Lung (tissue), 12 donors: Measurements from ENCODE around the gene DYRK4. TPM values are rescaled to one million over a fixed set of nuclear protein-coding genes. Genes with fewer than 3 reads are reported as not detected.

Experiments used
- ATAC-seq: fragments of 200-7000 bp; cut with Tn5 transposase; one replicate; pipeline ENCODE4 v1.9.1; 2020; ENCODE audit warnings: moderate number of reproducible peaks; ENCODE audit not compliant: insufficient read depth, low FRiP score
- DNase-seq, 3 donors: peaks; one replicate each; pipeline ENCODE4 v3.0.0-alpha.2; 2013 to 2017
- H3K27ac ChIP-seq, 2 donors: one replicate each; pipeline ENCODE4 v1.5.1; 2013; ENCODE audit warnings: mild to moderate bottlenecking in 2 of 2, moderate library complexity in 2 of 2, control low read depth in 1 of 2, inconsistent platforms in 1 of 2, low read depth in 1 of 2, low read length in 1 of 2
- H3K27me3 ChIP-seq, 3 donors: one replicate each; pipeline ENCODE4 v1.5.1; 2013; ENCODE audit warnings: low read length in 2 of 3; ENCODE audit not compliant: control insufficient read depth in 3 of 3, insufficient read depth in 3 of 3
- H3K36me3 ChIP-seq, 4 donors: one replicate each; pipeline ENCODE4 v1.5.1; 2013; ENCODE audit warnings: low read length in 4 of 4, mild to moderate bottlenecking in 1 of 4, moderate library complexity in 1 of 4; ENCODE audit not compliant: control insufficient read depth in 4 of 4, insufficient read depth in 4 of 4
- H3K4me1 ChIP-seq, 5 donors: one replicate each; pipeline ENCODE4 v1.5.1; 2013; ENCODE audit warnings: low read length in 5 of 5, mild to moderate bottlenecking in 2 of 5, moderate library complexity in 1 of 5; ENCODE audit not compliant: control insufficient read depth in 5 of 5, insufficient read depth in 5 of 5
- H3K4me3 ChIP-seq: one replicate; pipeline ENCODE4 v1.5.1; 2013; ENCODE audit warnings: mild to moderate bottlenecking, control low read depth, moderate library complexity
- H3K9ac ChIP-seq, 2 donors: one replicate each; pipeline ENCODE4 v1.5.1; 2013; ENCODE audit warnings: low read length in 2 of 2, control low read depth in 1 of 2; ENCODE audit not compliant: insufficient read depth in 1 of 2
- H3K9me3 ChIP-seq, 4 donors: one replicate each; pipeline ENCODE4 v1.5.1; 2013; ENCODE audit warnings: low read length in 3 of 4, mild to moderate bottlenecking in 1 of 4, moderate library complexity in 1 of 4; ENCODE audit not compliant: control insufficient read depth in 4 of 4, insufficient read depth in 3 of 4
- WGBS, 2 donors: extraction: QIAGEN DNeasy Blood & Tissue Kit; methylation state at CpG; one replicate each; pipeline ENCODE4 v1.1.7; 2013; 5-methylcytosine and 5-hydroxymethylcytosine counted together
- polyA plus RNA-seq, 2 donors: library from polyadenylated mRNA; stranded (reverse); fragments of 200-250 nt; gene quantifications; one replicate each; pipeline ENCODE4 v1.2.1, GENCODE V29; 2013
- total RNA-seq, 2 donors: library from RNA; depleted of rRNA in 1 of 2; stranded (reverse); fragments of >200 nt in 1 of 2; gene quantifications; one replicate each; pipeline ENCODE4 v1.2.1, GENCODE V29; 2014 to 2021
- TF ChIP-seq, protein P1 (sequence below): IDR thresholded peaks from 2 replicates; pipeline ENCODE4 v1.5.1; 2012; ENCODE audit warnings: mild to moderate bottlenecking; ENCODE audit errors: control extremely low read depth, extremely low read depth
- donor health status: control.
- donor health status: control.
- donor health status: Bipolar disorder and iron deficiency.
- donor health status: healthy.
- donor health status: DM: yes; HTN: yes; CAD: no.

DYRK4 gene
- total and polyA plus RNA-seq, 4 donors, result 27.8 to 80.2 (median 31.3) TPM

DNA sequence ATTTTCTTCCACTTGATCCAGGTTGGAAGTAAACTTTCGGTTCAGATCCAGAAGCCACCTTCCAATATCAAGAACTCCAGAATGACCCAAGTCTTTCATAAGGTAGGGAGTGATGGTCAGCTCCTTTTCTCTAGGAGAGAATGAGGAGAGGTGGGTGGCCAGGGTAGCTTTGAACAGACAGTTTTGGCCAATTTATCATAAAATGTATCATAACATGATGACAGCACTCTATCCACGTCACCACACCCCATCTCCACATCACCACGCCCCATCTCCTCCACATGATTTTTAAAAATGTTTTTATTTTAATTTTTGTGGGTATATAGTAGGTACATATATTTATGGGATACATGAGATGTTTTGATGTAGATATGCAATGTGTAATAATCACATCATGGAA, 26.9 kb downstream of the DYRK4 start:
- TF ChIP-seq, protein P1, sequence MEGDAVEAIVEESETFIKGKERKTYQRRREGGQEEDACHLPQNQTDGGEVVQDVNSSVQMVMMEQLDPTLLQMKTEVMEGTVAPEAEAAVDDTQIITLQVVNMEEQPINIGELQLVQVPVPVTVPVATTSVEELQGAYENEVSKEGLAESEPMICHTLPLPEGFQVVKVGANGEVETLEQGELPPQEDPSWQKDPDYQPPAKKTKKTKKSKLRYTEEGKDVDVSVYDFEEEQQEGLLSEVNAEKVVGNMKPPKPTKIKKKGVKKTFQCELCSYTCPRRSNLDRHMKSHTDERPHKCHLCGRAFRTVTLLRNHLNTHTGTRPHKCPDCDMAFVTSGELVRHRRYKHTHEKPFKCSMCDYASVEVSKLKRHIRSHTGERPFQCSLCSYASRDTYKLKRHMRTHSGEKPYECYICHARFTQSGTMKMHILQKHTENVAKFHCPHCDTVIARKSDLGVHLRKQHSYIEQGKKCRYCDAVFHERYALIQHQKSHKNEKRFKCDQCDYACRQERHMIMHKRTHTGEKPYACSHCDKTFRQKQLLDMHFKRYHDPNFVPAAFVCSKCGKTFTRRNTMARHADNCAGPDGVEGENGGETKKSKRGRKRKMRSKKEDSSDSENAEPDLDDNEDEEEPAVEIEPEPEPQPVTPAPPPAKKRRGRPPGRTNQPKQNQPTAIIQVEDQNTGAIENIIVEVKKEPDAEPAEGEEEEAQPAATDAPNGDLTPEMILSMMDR, result no peak
- no peak overlapping the region for H3K9ac ChIP-seq
- H3K9me3 ChIP-seq, result no peaks in the 10 kb centered on the region
- DNase-seq (no peak), ATAC-seq (no peak)
- H3K4me3 ChIP-seq, result no peak overlapping the region
- H3K27me3 ChIP-seq, result peaks cover 0 to 2% (median 0%) of the 10 kb centered on the region in 3 donors
- no peak overlapping the region for H3K27ac ChIP-seq
- WGBS, 2 donors, result 93 to 98% methylated on average over 3 of the region's 3 CpGs
- peaks cover 0 to 3% (median 0%) of the 10 kb centered on the region in 5 donors for H3K4me1 ChIP-seq
- H3K36me3 ChIP-seq, result no peaks in the 10 kb centered on the region

DNA sequence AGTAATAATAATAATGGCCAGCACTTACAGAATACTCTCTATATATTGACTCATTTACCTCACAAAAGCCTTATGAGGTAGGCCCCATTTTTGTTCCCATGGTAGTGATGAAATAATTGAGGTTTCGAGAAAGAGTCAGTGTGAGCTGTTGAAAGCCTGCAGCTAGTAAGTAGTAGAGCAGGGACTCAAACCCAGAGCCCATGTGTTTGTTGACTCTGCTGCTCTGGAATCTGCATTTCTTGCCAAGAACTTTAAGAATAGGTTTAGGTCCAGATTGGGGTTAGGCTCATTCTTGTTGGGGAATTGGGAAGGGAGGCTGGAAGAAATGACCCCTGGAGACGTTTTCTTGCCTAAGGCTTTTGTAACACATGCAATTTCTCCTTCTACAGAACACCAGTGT, 27.9 kb downstream of the DYRK4 start:
- no peak overlapping the region for H3K4me3 ChIP-seq
- H3K27ac ChIP-seq, result no peak overlapping the region
- WGBS, 2 donors, result 38 to 72% methylated on average over 2 of the region's 2 CpGs
- TF ChIP-seq, protein P1, result no peak
- no peak for DNase-seq
- H3K9ac ChIP-seq, result no peak overlapping the region
- ATAC-seq, result no peak
- H3K9me3 ChIP-seq, result no peaks in the 10 kb centered on the region
- peaks cover 0 to 2% (median 0%) of the 10 kb centered on the region in 3 donors for H3K27me3 ChIP-seq
- H3K4me1 ChIP-seq, result peaks cover 0 to 1% (median 0%) of the 10 kb centered on the region in 5 donors
- no peaks in the 10 kb centered on the region for H3K36me3 ChIP-seq

- ATAC-seq, result no peak
- Histone ChIP-seq H3K27me3 (peaks cover 0 to 2% (median 0%) of the 10 kb centered on the region in 3 donors), H3K4me3 (no peak overlapping the region), H3K27ac (no peak overlapping the region), H3K36me3 (no peaks in the 10 kb centered on the region), H3K4me1 (peaks cover 0 to 1% (median 0%) of the 10 kb centered on the region in 5 donors), H3K9me3 (no peaks in the 10 kb centered on the region), H3K9ac (no peak overlapping the region)
- TF ChIP-seq, protein P1, result no peak
- WGBS, 2 donors, result 73 to 75% methylated on average over 7 of the region's 7 CpGs
- DNase-seq, result no peak
Observed at GRCh38 chr12:4591180-4591687, 29.2 kb downstream of the DYRK4 start.

DNA sequence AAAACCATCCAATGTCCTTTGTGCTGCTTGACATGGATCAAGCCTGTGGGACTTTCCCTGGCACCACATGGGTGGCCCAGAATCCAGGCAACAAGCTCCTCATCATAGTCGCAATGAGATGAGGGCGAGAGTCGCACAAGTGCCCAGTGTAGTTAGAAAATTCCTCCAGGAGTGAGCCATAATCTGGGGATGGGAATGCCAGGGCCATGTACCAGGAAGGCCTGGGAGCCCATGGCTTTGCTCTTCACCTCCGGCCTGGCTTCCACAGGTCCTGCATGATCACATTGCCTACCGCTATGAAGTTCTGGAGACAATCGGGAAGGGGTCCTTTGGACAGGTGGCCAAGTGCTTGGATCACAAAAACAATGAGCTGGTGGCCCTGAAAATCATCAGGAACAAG, 33.9 kb downstream of the DYRK4 start:
- 98 to 99% methylated on average over 6 of the region's 6 CpGs for WGBS, 2 donors
- no peak overlapping the region for H3K27ac ChIP-seq

More for the DNA sequence above, 33.9 kb downstream of the DYRK4 start:
- Histone ChIP-seq H3K9ac (no peak overlapping the region), H3K36me3 (no peaks in the 10 kb centered on the region), H3K4me1 (no peaks in the 10 kb centered on the region), H3K9me3 (no peaks in the 10 kb centered on the region), H3K4me3 (no peak overlapping the region), H3K27me3 (no peaks in the 10 kb centered on the region)
- DNase-seq (no peak), ATAC-seq (no peak)
- TF ChIP-seq, protein P1, result no peak
